ENCODE results near the gene STK26.
A peak's percentile ranks its signal among the peaks of the same experiment; 100 is the strongest.
"Not testable (repeated sequence)": the region's sequence is repeated elsewhere in the genome, so short reads cannot be mapped to it uniquely, and the experiment has no call there.

Gene STK26

GRCh38 chrX:132022967-132023895 lies at the start of gene STK26:
TSS of gene STK26 (plus strand) at chrX:132023302. CDS start at chrX:132023618, 316 bp downstream.
- peak in 35 of 56 donors; percentile 0 to 32 (median 2) for DNase-seq

GRCh38 chrX:131975851-131976250 lies 47.3 kb upstream of the STK26 start:
- no peak for DNase-seq

GRCh38 chrX:131977619-131978018 lies 45.5 kb upstream of the STK26 start:
- no peak for DNase-seq

- DNase-seq, result no peak
Observed at GRCh38 chrX:131979116-131979515, 44.0 kb upstream of the STK26 start.

- DNase-seq, result no peak
Observed at GRCh38 chrX:131985526-131986049, 37.5 kb upstream of the STK26 start.

GRCh38 chrX:131987252-131987651 lies 35.9 kb upstream of the STK26 start:
- peak in 1 of 56 donors; percentile 0 for DNase-seq

GRCh38 chrX:131988236-131988635 lies 34.9 kb upstream of the STK26 start:
- no peak for DNase-seq

GRCh38 chrX:132001127-132001526 lies 22.0 kb upstream of the STK26 start:
- DNase-seq, result no peak

GRCh38 chrX:132004728-132005127 lies 18.4 kb upstream of the STK26 start:
- no peak for DNase-seq

- no peak for DNase-seq
Observed at GRCh38 chrX:132009350-132009749, 13.8 kb upstream of the STK26 start.

- not testable (repeated sequence) for DNase-seq
Observed at GRCh38 chrX:132010213-132010612, 12.9 kb upstream of the STK26 start.

GRCh38 chrX:132015875-132016274 lies 7.2 kb upstream of the STK26 start:
- no peak for DNase-seq

GRCh38 chrX:132016628-132017430 lies 6.3 kb upstream of the STK26 start:
- no peak for DNase-seq

GRCh38 chrX:132017431-132018185 lies 5.5 kb upstream of the STK26 start:
- no peak for DNase-seq

- peak in 2 of 56 donors; percentile 1 to 4 for DNase-seq
Observed at GRCh38 chrX:132022198-132022966, 720 bp upstream of the STK26 start.

GRCh38 chrX:132023896-132024386 lies 839 bp downstream of the STK26 start:
- DNase-seq, result peak in 2 of 56 donors; percentile 4 to 7

GRCh38 chrX:132025041-132025440 lies 1.9 kb downstream of the STK26 start:
- no peak for DNase-seq

GRCh38 chrX:132030264-132030663 lies 7.2 kb downstream of the STK26 start:
- no peak for DNase-seq

GRCh38 chrX:132031867-132032266 lies 8.8 kb downstream of the STK26 start:
- no peak for DNase-seq

- DNase-seq, result no peak
Observed at GRCh38 chrX:132033166-132033565, 10.1 kb downstream of the STK26 start.
